HG03521 (cell line): Measurements from ENCODE around the gene SMURF1.

Experiments used
- ATAC-seq: cut with Tn5 transposase; IDR thresholded peaks from one replicate; pipeline ENCODE4 v1.9.1; 2021; ENCODE audit warnings: mild to moderate bottlenecking, moderate library complexity; ENCODE audit not compliant: unreplicated experiment

The SMURF1 gene

GRCh38 chr7:98993024-98993897 is 150.6 kb downstream of the SMURF1 start:
- no peak for ATAC-seq

GRCh38 chr7:98992076-98992475 is 151.8 kb downstream of the SMURF1 start:
- no peak for ATAC-seq

GRCh38 chr7:98991141-98991540 is 152.8 kb downstream of the SMURF1 start:
- ATAC-seq = no peak

GRCh38 chr7:98990356-98990755 is 153.6 kb downstream of the SMURF1 start:
- no peak for ATAC-seq

- no peak for ATAC-seq
Observed at GRCh38 chr7:98988641-98989040, 155.3 kb downstream of the SMURF1 start.

GRCh38 chr7:98985945-98986344 is 158.0 kb downstream of the SMURF1 start:
- ATAC-seq = no peak

GRCh38 chr7:98985406-98985805 is 158.5 kb downstream of the SMURF1 start:
- ATAC-seq = no peak

- ATAC-seq = no peak
Observed at GRCh38 chr7:98984126-98984525, 159.8 kb downstream of the SMURF1 start.

GRCh38 chr7:98982686-98983085 is 161.2 kb downstream of the SMURF1 start:
- no peak for ATAC-seq

- no peak for ATAC-seq
Observed at GRCh38 chr7:98981701-98982100, 162.2 kb downstream of the SMURF1 start.

GRCh38 chr7:98978672-98979071 is 165.2 kb downstream of the SMURF1 start:
- ATAC-seq = no peak
